GM11168 (cell line): ENCODE results near the gene ARL5C.
"Not testable (repeated sequence)": the region's sequence is repeated elsewhere in the genome, so short reads cannot be mapped to it uniquely, and the experiment has no call there.

ENCODE experiments used
- in situ Hi-C: fragments of 300-500 bp; cut with MboI; formaldehyde crosslinking; loops from one replicate; pipeline ENCODE4 v1.12.0; 2022; ENCODE audit warnings: low sequenced_read_pairs; ENCODE audit not compliant: unreplicated experiment

The ARL5C gene

GRCh38 chr17:39145143-39145542, 20.8 kb downstream of the ARL5C start:
- in situ Hi-C loops: no loop called here

DNA sequence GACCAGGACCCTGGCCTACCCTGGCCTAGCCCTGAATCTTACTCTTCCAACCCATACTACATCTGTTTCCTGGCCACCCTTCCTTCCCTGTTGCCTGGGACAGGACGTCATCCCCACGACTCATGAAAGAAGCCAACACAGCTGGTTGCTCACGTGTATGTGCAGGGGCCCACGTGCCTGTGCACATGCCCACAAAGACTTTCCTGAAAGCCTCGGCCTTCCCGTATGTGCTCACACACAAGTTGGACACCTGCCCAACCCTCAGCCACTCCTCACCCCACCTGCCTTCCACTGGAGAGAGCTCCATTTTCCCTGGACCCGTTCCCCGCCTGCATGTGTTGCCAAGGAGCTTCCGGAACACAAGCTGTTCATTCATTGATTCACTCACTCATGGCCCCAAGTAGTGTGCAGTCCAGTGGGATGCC, 21.5 kb downstream of the ARL5C start:
- in situ Hi-C loops: no loop called here

- in situ Hi-C loops: no loop called here
Measured at GRCh38 chr17:39143552-39144093, 22.3 kb downstream of the ARL5C start.

DNA sequence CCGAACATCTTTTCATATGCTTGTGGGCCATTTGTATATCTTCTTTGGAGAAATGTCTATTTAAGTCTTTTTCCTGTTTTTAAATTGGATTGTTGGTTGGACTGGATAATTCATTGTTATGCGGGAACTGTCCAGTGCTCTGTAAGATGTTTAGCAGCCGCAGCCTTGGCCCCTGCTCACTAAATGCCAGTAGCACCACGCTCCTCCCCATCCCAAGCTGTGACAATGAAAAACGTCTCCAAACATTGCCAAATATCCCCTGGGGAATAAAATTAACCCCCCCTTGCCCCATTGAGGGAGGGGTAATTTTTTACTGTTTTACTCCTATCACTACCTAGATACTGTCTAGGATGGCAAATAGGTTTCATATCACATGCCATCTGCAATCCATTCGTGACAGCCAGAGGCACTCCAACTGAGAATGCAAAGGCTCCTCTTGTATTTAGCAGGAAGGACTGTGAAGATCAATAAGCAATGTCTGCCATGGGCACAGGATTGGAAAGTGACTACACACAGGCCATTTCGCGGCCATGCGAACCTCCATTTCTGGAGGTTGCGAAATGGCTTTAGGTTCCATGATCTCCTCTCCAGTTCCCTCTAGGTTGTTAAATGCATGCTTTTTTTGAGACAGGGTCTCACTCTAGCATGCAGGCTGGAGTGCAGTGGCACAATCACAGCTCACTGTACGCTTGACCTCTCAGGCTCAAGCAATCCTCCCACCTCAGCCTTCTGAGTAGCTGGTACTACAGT, 23.9 kb downstream of the ARL5C start:
- in situ Hi-C loops: no loop called here

- in situ Hi-C loops: no loop called here
Measured at GRCh38 chr17:39141294-39141693, 24.7 kb downstream of the ARL5C start.

GRCh38 chr17:39139561-39139960, 26.4 kb downstream of the ARL5C start:
- in situ Hi-C loops: no loop called here

- in situ Hi-C loops: no loop called here
Measured at GRCh38 chr17:39139161-39139511, 26.8 kb downstream of the ARL5C start.

DNA sequence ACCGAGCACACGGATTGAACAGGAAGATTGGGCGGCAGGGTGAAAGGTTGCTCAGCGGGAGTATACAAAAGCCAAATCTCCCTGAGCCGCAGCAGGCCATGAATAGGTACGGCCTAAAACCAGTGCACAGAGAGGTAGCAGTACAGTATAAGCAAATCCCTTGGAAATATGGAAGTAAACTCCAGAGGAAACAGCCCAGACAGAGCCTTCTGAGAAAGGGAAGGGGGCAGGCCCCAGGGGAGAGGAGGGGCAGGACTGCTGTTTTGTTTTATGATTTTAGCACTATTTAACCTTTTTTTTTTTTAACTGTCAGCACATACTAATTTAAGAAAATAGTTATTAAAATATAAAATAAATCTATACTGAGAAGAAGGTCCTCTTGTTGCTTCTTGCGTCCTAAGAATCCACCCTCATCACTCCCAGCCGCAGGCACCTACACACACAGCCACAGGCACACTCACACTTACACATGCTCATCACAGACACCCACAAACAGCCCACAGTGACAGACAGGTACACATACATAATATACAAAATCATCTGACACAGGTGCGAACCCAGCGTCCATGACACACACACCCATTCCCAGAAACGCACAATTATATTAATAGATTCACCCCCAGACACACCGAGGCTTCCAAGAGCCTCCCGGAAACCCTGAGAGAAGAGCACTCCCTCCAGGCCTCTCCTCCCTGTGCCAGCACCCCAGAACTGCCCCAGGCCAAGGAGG, 27.4 kb downstream of the ARL5C start:
- in situ Hi-C loops: no loop called here

DNA sequence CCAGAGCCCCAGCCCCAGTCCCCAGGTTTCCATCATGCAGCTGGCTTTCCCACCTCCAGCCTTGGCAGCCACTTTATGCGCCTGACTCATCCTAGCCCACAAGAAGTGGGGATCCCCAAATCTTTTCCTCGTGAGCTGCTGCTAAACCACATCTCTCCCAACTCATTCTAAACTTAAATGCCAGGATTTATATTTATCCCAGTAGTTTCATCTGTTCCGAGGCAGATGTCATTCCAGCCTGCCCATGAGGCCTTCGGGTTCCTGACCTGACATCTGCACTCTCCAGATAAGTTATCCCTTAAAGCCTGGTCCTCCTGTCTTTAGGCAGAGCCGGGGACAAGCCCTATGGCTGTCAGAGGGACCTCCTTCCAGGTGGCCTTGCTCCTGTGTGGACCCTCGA, 31.1 kb downstream of the ARL5C start:
- in situ Hi-C loops: no loop called here

- in situ Hi-C loops: no loop called here
Measured at GRCh38 chr17:39132192-39132610, 33.8 kb downstream of the ARL5C start.

GRCh38 chr17:39131616-39132015, 34.3 kb downstream of the ARL5C start:
- in situ Hi-C loops: no loop called here

- in situ Hi-C loops: no loop called here
Measured at GRCh38 chr17:39130205-39130604, 35.8 kb downstream of the ARL5C start.

DNA sequence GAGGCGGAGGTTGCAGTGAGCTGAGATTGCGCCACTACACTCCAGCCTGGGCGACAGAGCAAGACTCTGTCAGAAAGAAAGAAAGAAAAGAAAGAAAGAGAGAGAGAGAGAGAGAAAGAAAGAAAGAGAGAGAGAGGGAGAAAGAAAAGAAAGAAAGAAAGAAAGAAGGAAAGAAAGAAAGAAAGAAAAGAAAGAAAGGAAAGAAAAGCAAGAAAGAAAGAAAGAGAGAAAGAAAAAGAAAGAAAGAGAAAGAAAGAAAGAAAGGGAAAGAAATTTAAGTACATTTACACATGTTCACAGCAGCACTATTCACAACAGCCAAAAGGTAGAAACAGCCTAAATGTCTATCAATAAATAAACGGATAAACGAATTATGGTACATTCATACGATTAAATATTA, 36.4 kb downstream of the ARL5C start:
- in situ Hi-C loops: not testable (repeated sequence)

DNA sequence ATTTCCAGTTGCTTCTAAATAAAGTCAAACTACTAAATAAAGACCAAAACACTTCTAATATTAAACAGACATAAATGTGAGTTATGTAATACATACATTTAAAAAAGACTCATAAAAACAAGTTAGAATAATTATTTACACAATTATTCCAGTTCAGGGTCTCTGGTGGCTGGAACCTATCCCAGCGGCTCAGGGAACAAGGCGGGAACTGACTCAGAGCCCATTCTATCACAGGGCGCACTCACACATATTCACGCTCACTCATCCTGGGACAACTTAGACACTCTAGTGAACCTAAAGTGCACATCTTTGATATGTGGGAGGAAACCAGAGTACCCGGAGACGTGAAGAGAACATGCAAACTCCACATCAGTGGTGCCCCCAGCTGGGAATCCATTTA, 39.5 kb downstream of the ARL5C start:
- in situ Hi-C loops: no loop called here

GRCh38 chr17:39125143-39125875, 40.7 kb downstream of the ARL5C start:
- in situ Hi-C loops: no loop called here

DNA sequence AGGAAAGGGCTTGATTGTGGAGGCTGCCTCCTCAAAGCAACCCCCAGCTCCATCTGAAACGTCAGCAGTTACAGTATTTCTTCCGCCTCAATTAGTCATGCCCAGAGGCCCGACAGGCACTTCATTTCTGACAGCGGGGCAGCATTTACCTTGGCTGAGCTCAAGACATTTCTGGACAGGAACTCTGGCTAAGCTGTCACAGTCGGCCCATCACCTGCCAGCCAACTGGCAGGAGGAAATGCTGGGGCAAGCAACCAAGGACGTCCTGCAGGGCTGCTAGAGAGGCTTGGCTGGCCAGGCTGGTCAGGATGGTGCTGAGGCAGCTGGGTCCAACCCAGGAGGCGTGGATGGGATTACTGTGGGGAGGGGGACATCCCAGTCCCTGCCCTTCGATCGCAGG, 42.3 kb downstream of the ARL5C start:
- in situ Hi-C loops: no loop called here

DNA sequence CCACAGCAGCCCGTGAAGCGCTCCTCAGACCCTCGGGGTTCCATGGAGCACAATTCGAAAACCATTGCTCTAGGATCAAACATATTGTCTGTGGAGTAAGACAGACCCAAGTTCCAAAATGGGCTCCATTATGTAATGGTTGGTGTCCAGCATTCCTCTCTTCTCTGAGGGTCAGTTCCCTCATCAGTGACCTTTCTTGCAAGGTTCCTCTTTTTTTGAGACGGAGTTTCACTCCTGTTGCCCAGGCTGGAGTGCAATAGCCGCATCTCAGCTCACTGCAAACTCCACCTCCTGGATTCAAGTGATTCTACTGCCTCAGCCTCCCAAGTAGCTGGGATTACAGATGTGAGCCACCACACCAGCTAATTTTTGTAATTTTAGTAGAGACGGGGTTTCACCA, 43.0 kb downstream of the ARL5C start:
- in situ Hi-C loops: no loop called here

DNA sequence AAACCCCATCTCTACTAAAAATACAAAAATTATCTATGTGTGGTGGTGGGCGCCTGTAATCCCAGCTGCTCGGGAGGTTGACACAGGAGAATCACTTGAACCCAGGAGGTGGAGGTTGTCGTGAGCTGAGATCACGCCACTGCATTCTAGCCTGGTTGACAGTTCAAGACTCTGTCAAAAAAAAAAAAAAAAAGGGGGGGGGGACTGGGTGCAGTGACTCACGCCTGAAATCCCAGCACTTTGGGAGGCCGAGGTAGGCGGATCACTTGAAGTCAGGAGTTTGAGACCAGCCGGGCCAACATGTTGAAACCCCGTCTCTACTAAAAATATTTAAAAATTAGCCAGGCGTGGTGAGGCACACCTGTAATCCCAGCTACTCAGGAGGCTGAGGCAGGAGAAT, 44.0 kb downstream of the ARL5C start:
- in situ Hi-C loops: not testable (repeated sequence)

GRCh38 chr17:39118674-39119419, 47.1 kb downstream of the ARL5C start:
- in situ Hi-C loops: no loop called here

DNA sequence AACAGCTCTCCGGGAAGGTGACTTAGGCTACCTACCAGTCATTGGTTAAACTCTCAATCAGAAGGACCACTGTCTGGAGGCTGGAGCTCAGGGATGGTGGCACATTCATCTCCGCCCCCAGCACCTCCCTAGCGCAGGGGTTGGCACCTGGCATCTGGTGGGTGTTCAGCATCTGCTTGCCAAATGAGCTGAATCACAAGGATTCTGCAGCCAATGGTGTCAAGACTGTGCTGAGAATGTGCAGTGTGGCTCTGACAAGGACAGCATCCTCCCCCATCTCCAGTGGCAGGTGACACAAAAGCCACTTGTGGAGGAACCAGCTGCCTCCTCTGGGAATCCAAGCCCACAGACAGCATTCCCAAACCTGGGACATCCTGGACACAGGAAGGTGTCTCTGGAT, 49.7 kb downstream of the ARL5C start:
- in situ Hi-C loops: no loop called here
